ENCODE measurements around the gene SPATA32. TPM values are rescaled to one million over a fixed set of nuclear protein-coding genes. Genes with fewer than 3 reads are reported as not detected.
A peak's percentile ranks its signal among the peaks of the same experiment; 100 is the strongest.
"Not testable (repeated sequence)": the region's sequence is repeated elsewhere in the genome, so short reads cannot be mapped to it uniquely, and the experiment has no call there.

SPATA32 gene
- polyA plus RNA-seq, 1 donor from 2014 or later, result 0.34 TPM

DNA sequence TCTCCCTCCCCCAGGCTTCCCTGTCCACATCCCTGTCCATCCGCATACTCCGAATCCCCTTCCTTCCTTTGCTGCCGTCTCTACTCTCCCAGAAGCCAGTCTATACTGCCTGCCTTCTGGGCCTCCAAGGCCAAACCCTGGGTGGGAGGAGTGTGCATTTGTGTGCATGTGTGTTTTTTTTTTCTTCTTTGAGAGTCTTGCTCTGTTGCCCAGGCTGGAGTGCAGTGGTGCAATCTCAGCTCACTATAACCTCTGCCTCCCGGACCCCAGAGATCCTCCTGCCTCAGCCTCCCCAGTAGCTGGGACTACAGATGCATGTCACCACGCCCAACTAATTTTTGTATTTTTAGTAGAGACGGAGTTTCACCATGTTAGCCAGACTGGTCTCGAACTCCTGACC, 8.7 kb downstream of the SPATA32 start:
- H3K27me3 Mint-ChIP-seq, H3K9me3 Mint-ChIP-seq, H3K36me3 Mint-ChIP-seq: not testable (repeated sequence)
- H3K4me3 Mint-ChIP-seq, result peak overlapping the region in 1 of 4 donors; percentile 40
- peaks cover 2 to 15% (median 12%) of the 10 kb centered on the region in 3 donors for H3K4me1 Mint-ChIP-seq
- peak overlapping the region in 2 of 3 donors; percentile 53 to 92 for H3K27ac Mint-ChIP-seq

DNA sequence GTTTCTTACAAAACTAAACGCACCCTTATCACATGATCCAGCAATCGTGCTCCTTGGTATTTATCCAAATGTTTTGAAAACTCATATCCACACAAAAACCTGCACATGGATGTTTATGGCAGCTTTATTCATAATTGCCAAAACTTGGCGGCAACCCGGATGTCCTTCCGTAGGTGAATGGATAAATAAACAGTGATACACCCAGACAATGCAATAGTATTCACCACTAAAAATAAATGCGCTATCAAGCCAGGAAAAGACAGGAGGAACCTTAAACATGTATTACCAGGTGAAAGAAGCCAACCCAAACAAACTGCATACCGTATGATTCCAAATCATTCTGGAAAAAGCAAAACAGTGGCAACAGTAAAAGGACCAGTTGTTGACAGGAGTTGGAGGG, 10.0 kb downstream of the SPATA32 start:
- H3K4me1 Mint-ChIP-seq, result peaks cover 5 to 16% (median 13%) of the 10 kb centered on the region in 3 donors
- H3K27ac Mint-ChIP-seq, result no peak overlapping the region
- peak overlapping the region in 1 of 4 donors; percentile 32 for H3K4me3 Mint-ChIP-seq
- H3K9me3 Mint-ChIP-seq, result no peaks in the 10 kb centered on the region
- H3K27me3 Mint-ChIP-seq, result no peaks in the 10 kb centered on the region
- no peaks in the 10 kb centered on the region for H3K36me3 Mint-ChIP-seq

DNA sequence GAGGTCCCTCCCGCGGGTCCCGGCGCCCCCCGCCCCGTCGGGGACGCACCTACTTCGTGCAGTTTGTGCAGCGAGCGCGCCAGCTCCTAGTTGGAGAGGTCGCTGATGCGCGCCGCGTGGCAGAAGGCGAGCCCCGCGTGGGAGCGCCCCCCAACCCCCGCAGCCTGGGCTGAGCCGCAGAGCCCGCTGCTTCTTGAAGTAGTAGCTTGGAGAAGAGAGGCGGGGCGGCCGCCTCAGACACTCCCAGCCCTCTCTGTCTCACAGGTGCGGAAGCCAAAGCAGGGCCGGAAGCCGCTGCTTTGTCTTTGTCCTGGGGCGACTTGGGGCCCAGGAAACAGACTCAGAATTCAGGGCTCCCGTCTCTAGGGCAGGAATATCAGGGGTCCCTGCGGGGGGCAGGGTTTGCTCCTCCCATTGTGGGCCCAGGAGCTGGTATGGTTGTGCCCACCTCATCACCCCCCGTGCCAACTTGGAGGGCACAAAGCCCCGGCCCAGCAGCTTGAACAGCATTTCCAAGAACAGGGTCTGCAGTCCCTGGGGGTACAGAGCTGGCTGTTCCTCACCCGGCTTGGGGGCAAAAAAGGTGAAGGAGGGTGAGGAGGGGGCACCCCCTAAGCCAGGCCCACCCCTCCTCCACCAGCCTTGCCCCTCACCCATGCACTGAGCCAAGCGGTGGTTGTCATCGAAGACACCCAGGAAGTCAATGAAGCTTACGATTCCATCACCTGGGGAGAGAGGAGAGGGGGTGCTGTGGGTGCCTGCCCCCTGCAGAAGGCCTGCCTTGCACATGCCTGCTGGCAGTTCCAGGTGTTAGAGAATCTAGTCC, 13.5 kb downstream of the SPATA32 start:
- peak overlapping the region; percentile 86 to 96 (median 90) for H3K4me3 Mint-ChIP-seq
- no peaks in the 10 kb centered on the region for H3K27me3 Mint-ChIP-seq
- H3K9me3 Mint-ChIP-seq, result no peaks in the 10 kb centered on the region
- no peaks in the 10 kb centered on the region for H3K36me3 Mint-ChIP-seq
- H3K27ac Mint-ChIP-seq, result peak overlapping the region; percentile 94 to 97 (median 95)
- H3K4me1 Mint-ChIP-seq, result peaks cover 5 to 11% (median 9%) of the 10 kb centered on the region in 3 donors

DNA sequence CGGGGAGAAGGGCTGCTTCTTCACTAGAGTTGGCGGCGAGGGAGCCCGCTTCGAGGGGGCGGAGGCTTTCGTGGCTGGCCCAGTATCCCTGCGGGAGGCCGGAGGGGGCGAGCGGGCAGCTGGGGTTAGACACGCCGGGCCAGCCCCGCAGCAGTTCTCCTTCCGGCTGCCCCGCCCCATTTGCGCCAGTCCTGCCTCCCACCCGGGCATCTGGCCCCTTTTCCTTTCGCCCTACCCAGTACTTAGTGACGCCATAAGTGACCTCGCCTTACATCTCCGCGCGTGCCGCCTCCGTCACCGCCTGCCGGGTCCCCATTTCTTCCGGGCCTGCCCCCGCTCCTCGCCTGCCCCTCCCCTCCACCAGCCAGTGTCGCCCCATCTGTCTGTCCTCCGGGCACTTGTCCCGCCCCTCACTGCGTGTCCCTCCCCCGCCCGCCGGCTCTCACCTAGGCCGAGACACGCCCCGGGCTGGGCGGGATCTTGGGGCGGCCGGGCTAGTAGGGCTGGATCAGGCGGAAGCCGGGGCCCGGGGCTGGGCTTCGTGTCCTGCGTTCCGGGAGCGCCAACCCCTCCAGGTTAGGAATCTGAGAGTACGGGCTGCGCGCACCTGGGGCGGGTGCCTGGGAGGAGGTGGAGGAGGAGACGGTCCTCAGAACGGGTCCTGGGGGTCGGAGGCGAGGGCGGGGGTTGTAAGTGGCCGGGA, 14.3 kb downstream of the SPATA32 start:
- H3K27ac Mint-ChIP-seq, result peak overlapping the region; percentile 94 to 97 (median 95)
- H3K4me1 Mint-ChIP-seq, result peaks cover 5 to 11% (median 9%) of the 10 kb centered on the region in 3 donors
- H3K27me3 Mint-ChIP-seq, result no peaks in the 10 kb centered on the region
- H3K36me3 Mint-ChIP-seq, result no peaks in the 10 kb centered on the region
- peak overlapping the region; percentile 86 to 96 (median 90) for H3K4me3 Mint-ChIP-seq
- H3K9me3 Mint-ChIP-seq, result no peaks in the 10 kb centered on the region

DNA sequence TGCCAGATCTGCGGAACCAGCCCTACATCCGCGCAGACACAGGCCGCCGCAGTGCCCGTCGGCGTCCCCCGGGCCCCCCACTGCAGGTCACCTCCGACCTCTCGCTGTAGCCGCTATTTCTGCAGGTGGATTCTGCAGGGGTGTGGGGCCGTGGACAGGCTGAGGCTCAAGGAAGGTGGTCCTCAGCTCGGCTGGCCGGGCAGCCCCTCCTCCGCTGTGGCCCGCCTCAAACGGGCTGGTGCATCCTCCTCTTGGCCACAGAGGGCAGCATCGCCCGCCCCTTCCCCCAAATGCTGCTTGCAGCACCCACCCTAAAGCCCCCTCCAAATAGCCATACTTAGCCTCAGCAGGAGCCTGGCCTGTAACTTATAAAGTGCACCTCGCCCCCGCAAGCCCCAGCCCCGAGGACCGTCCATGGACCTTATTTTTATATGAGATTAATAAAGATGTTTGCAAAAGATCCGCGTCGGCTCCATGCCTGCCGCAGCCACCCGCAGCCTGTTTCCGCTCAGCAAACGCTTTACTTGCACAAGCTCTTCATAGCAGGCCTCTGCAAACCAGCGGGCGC, 14.9 kb downstream of the SPATA32 start:
- Mint-ChIP-seq H3K4me1 (peaks cover 5 to 10% (median 9%) of the 10 kb centered on the region in 3 donors), H3K9me3 (no peaks in the 10 kb centered on the region), H3K27me3 (no peaks in the 10 kb centered on the region), H3K27ac (peak overlapping the region; percentile 94 to 97 (median 95)), H3K36me3 (no peaks in the 10 kb centered on the region), H3K4me3 (peak overlapping the region; percentile 86 to 96 (median 90))

DNA sequence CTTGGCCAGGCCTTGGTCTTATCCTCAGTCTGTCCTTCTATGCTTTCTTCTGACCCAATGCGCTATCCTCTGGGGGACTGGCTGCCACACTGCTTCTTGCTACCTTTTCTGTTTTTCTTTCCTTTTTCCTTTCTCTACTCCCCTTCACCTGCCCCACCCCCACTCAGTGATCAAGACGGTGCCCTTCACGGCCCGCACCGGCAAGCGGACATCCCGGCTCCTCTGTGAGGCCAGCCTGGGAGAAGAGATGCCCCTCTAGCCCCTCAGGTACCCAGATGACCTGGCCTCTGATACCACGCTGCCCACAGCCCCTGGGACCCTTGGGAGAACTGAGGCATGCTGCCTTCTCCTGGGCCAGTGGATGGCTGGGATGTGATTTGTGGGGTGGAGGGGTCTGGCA, 15.6 kb downstream of the SPATA32 start:
- peak overlapping the region in 2 of 3 donors; percentile 94 to 95 for H3K27ac Mint-ChIP-seq
- H3K9me3 Mint-ChIP-seq, result no peaks in the 10 kb centered on the region
- no peaks in the 10 kb centered on the region for H3K27me3 Mint-ChIP-seq
- no peaks in the 10 kb centered on the region for H3K36me3 Mint-ChIP-seq
- peak overlapping the region in 2 of 4 donors; percentile 89 to 96 for H3K4me3 Mint-ChIP-seq
- H3K4me1 Mint-ChIP-seq, result peaks cover 5 to 10% (median 9%) of the 10 kb centered on the region in 3 donors

DNA sequence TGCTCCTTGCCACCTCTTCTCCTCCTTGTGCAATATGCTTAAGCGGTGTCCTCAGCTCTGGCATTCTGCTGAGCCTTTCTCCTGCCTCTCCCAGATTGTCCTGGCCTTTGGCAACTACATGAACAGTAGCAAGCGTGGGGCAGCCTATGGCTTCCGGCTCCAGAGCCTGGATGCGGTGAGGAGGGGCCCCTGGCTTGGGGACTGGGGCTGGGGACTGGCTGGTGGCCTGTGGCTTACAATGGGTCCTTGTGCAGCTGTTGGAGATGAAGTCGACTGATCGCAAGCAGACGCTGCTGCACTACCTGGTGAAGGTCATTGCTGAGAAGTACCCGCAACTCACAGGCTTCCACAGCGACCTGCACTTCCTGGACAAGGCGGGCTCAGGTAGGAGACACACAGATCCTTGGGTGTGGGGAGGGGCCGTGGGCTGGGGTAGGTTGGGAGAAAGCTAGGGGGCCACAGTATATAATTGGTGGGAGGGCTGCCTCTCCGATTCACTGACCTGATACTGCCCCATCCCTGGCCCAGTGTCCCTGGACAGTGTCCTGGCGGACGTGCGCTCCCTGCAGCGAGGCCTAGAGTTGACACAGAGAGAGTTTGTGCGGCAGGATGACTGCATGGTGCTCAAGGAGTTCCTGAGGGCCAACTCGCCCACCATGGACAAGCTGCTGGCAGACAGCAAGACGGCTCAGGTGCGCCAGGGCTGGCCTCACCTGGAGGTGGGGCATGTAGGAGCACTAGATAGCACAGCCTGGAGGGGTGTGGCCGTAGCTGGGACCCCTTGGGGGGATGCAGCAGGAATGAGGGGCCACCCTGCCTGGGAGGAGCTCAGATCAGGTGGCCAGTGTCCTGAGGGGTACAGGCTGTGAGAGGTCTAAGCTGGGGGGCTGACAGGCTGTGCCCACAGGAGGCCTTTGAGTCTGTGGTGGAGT, 16.9 kb downstream of the SPATA32 start:
- Mint-ChIP-seq H3K36me3 (no peaks in the 10 kb centered on the region), H3K4me1 (peaks cover 5 to 10% (median 9%) of the 10 kb centered on the region in 3 donors), H3K4me3 (peak overlapping the region in 3 of 4 donors; percentile 41 to 74 (median 58)), H3K27me3 (no peaks in the 10 kb centered on the region), H3K9me3 (no peaks in the 10 kb centered on the region), H3K27ac (peak overlapping the region in 2 of 3 donors; percentile 67 to 94)

DNA sequence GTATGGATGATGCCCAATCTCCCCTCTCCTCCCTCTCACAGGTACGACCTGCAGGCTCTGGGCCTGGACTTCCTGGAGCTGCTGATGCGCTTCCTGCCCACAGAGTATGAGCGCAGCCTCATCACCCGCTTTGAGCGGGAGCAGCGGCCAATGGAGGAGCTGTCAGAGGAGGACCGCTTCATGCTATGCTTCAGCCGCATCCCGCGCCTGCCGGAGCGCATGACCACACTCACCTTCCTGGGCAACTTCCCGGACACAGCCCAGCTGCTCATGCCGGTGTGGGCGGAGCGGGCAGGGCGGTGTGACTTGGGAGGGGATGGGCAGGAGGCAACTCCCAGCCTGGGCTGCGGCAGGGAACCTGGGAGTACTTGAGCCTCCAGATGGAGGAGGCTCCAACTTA, 18.1 kb downstream of the SPATA32 start:
- Mint-ChIP-seq H3K4me3 (no peak overlapping the region), H3K27ac (no peak overlapping the region), H3K36me3 (no peaks in the 10 kb centered on the region), H3K27me3 (no peaks in the 10 kb centered on the region), H3K9me3 (no peaks in the 10 kb centered on the region), H3K4me1 (peaks cover 5 to 8% (median 8%) of the 10 kb centered on the region in 3 donors)

DNA sequence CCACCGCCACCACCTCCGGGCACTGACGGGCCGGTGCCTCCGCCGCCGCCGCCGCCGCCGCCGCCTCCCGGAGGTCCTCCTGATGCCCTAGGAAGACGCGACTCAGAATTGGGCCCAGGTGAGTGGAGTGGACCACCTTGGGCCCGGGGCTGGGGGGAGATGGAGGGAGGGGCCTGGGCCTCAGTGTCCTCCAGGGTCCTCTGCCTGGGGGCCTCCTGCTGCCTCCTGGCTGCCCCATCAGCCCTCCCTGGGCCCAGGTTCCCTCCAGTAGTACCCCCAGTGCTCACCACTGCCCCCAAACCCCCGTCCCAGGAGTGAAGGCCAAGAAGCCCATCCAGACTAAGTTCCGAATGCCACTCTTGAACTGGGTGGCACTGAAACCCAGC, 19.9 kb downstream of the SPATA32 start:
- Mint-ChIP-seq H3K4me1 (peaks cover 0 to 6% (median 5%) of the 10 kb centered on the region in 3 donors), H3K36me3 (peaks cover 3% of the 10 kb centered on the region), H3K4me3 (no peak overlapping the region), H3K9me3 (no peaks in the 10 kb centered on the region), H3K27me3 (no peaks in the 10 kb centered on the region), H3K27ac (peak overlapping the region in 1 of 3 donors; percentile 93)

DNA sequence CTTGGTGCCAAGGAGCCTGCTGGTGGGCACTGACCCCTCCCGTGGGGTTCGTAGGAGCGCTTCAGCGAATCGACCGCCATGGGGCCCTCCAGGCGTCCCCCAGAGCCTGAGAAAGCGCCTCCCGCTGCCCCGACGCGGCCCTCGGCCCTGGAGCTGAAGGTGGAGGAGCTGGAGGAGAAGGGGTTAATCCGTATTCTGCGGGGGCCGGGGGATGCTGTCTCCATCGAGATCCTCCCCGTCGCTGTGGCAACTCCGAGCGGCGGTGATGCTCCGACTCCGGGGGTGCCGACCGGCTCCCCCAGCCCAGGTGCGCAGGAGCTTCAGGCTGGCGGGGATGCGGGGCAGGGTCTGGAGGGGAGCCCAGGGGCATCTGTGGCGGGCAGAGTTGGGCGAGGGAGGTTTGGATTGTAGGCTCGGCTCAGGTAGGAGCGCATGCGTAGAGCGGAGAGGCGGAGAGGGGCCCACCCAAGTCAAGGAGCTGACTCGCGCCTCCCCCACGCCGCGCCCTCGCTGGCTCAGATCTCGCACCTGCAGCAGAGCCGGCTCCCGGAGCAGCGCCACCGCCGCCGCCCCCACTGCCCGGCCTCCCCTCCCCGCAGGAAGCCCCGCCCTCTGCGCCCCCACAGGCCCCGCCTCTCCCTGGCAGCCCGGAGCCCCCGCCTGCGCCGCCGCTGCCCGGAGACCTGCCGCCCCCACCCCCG, 20.4 kb downstream of the SPATA32 start:
- Mint-ChIP-seq H3K36me3 (peaks cover 3% of the 10 kb centered on the region), H3K27ac (peak overlapping the region in 1 of 3 donors; percentile 51), H3K4me1 (peaks cover 0 to 3% (median 2%) of the 10 kb centered on the region in 3 donors)

DNA sequence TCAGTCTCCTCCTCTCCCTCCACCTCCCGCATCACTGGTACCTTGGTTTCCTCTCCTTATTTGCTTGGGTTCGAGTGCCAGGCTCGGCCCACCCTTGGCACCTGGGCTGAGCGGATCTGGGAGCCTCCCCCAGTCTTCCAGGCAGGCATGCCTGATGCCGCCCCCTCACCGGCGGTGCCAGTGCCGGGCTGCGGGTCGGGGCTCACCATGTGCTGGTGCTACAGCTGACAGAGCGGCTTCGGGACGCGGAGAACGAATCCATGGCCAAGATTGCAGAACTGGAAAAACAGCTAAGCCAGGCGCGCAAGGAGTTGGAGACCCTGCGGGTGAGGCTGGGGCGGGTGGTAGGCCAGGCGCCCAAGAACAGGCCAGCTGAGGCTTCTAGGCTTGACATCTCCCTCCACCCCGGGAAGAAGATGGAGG, 21.0 kb downstream of the SPATA32 start:
- Mint-ChIP-seq H3K4me1 (peaks cover 0 to 3% (median 0%) of the 10 kb centered on the region in 3 donors), H3K9me3 (no peaks in the 10 kb centered on the region), H3K27me3 (no peaks in the 10 kb centered on the region), H3K27ac (peak overlapping the region in 1 of 3 donors; percentile 51), H3K36me3 (peaks cover 3% of the 10 kb centered on the region), H3K4me3 (peak overlapping the region in 1 of 4 donors; percentile 39)

More for the DNA sequence above, 20.4 kb downstream of the SPATA32 start:
- Mint-ChIP-seq H3K9me3 (no peaks in the 10 kb centered on the region), H3K27me3 (no peaks in the 10 kb centered on the region), H3K4me3 (no peak overlapping the region)

DNA sequence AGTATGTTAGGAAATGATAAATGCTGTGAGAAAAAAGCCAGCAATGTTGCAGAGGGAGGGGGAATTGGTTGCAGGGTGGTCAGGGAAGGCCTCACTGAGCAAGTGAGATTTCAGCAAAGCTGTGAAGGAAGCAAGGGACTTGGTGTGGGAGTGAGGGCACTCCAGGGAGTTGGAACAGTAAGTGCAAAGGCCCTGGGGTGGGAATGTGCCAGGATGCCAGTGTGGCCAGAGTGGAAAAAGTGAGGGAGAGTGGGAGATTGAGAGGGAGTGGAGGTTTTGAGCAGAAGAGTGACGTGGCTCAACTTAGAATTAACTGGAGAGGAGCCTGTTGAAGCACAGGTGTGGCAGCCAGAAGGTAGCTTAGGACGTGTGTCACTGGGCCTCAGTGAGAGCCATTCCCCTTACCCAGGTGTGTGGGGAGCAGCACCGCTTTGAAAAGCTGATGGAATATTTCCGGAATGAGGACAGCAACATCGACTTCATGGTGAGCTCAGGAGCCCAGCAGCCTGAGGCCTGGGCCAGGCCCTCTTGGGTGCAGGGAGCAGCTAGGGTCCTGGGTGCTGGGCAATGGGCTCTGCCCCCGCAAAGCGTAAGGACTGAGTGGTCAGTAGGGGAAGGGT, 23.6 kb downstream of the SPATA32 start:
- peaks cover 5 to 20% (median 18%) of the 10 kb centered on the region in 3 donors for H3K4me1 Mint-ChIP-seq

DNA sequence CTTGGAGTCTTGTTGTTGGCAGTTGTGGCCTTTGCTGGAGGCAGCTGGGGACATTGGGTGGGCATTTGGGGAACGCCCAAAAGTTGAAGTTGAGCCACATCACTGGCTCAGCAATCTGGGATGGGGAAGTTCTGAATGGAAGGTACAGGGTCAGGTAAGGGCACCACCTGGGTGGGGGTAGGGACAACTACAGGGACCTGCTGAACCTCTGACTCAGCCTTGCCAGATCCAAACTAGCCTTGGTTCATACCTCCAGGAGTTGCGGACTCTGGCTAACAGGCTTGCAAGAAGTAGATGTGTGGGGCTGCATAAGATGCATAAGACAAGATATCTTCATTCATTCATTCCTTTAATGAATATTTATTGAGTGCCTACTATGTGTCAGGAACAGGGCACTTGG, 24.2 kb downstream of the SPATA32 start:
- H3K4me1 Mint-ChIP-seq, result peaks cover 7 to 20% (median 20%) of the 10 kb centered on the region in 3 donors
- H3K27ac Mint-ChIP-seq, result peak overlapping the region; percentile 24 to 79 (median 46)
- H3K4me3 Mint-ChIP-seq, result no peak overlapping the region
- no peaks in the 10 kb centered on the region for H3K9me3 Mint-ChIP-seq
- peaks cover 3% of the 10 kb centered on the region for H3K36me3 Mint-ChIP-seq
- H3K27me3 Mint-ChIP-seq, result no peaks in the 10 kb centered on the region

More for the DNA sequence above, 23.6 kb downstream of the SPATA32 start:
- no peak overlapping the region for H3K4me3 Mint-ChIP-seq
- peaks cover 3% of the 10 kb centered on the region for H3K36me3 Mint-ChIP-seq
- no peaks in the 10 kb centered on the region for H3K9me3 Mint-ChIP-seq
- peak overlapping the region; percentile 24 to 79 (median 65) for H3K27ac Mint-ChIP-seq
- no peaks in the 10 kb centered on the region for H3K27me3 Mint-ChIP-seq

Measured in IgD-negative memory B cell (primary cell).